GM19193 (cell line): Measurements from ENCODE around the gene SUPT4H1.

Experiments
- POLR2A ChIP-seq: IDR thresholded peaks from 4 replicates; pipeline ENCODE4 v1.6.1; 2011; ENCODE audit not compliant: insufficient read depth, insufficient read length; ENCODE audit errors: extremely low read depth

The SUPT4H1 gene

GRCh38 chr17:58312021-58312630 is 39.9 kb downstream of the SUPT4H1 start:
- TF ChIP-seq POLR2A: no peak

- no peak for TF ChIP-seq POLR2A
These were observed 40.5 kb downstream of the SUPT4H1 start for GRCh38 chr17:58311429-58311894.

- TF ChIP-seq POLR2A: no peak
These were observed 41.2 kb downstream of the SUPT4H1 start for GRCh38 chr17:58310511-58311428.

DNA sequence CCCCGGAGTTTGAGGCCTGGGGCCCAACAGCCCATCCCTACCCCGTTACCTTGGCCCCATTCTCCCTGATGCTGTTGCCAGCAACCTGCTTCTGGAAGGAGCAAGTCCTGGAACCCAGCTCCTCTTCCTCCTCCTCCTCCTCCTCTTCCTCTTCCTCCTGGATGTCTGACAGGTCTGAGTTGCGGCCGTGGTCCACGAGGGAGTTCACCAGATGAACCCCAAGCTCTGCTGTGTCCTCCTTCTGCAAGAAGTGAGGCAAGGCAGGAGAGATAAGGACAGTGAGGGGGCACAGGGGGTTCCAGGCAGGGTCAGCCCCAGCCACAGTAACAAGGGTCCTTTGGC is 42.1 kb downstream of the SUPT4H1 start:
- TF ChIP-seq POLR2A: no peak

DNA sequence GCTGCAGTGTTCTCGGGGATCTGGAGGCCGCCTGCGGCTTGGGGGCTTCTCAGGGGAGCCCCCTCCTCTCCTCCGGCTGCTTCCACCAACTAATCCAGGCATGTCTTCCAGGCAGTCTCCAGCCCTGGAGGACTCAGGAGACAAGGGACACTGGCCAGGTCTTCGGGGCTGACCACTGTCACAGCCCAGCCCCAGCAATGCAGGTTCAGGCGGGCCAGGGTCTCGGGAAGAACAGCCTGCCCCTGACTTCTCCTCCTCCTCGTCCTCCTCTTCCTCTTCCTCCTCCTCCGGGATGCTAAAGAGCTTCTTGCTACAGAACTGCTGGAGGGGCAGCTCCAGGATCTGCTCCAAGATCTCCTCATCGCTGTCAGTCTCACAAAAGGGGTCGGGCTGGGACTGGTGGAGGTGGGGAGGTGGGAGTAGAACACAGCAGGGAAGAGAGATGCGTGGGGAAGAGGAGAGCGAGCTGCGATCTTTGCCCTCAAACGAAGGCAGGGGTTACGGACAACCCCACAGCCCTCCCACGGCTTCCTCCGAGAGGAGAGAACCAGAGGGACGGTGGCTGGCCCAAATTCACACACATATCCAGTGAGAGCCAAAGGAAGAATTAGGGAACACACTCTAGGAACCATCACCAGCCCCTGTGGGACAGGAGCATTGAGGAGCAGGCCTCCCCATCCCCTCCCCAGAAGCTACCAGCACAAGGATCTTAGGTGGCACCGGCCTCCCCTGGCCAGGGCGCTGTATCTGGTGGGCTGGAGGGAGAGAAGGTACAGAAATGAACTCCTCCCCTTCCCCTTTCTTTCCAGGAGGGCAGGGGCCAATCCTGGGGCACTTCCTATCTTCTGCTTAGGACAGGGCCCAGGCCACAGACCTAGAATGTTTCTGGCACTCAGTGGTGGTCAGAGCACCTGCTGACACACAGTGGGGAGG is 42.8 kb downstream of the SUPT4H1 start:
- no peak for TF ChIP-seq POLR2A

DNA sequence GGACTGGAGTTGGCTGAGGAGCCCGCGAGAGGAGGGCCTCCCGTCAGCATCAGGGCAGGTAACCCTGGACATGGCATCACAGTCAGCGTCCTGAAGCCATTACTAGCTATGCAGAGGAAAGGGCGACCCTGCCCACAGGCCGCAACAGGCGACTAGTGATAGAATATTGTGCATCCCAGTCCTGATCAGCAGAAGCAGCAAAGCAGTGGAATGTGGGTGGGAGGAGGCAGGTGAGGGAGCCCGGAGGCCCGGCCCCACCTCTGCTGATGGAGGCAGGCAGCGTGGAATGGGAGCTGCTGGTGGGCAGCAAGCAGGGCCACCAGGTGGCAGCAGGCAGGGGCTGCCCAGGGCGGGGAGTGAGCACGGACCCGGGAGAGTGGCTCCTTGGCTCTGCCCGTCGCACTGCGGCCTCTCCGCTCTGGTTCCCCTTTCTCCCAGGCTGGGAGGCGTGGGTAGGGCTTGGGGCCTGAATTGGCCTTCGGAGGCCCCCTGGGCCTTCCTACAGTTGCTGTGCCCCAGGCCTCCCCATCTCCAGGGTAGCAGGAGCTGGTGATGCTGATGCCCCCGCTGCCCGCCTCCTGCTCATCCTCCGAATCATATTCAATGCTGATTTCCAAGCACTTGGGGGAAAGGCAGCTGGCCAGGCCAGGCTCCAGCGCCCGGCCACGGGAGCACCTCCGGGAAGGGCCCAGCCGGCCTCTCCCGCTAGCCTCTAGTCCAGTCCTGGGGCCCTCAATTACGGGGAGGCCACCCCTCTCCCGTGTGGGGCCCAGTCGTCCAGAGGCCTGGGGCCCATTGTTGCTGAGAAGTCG is 43.6 kb downstream of the SUPT4H1 start:
- no peak for TF ChIP-seq POLR2A

DNA sequence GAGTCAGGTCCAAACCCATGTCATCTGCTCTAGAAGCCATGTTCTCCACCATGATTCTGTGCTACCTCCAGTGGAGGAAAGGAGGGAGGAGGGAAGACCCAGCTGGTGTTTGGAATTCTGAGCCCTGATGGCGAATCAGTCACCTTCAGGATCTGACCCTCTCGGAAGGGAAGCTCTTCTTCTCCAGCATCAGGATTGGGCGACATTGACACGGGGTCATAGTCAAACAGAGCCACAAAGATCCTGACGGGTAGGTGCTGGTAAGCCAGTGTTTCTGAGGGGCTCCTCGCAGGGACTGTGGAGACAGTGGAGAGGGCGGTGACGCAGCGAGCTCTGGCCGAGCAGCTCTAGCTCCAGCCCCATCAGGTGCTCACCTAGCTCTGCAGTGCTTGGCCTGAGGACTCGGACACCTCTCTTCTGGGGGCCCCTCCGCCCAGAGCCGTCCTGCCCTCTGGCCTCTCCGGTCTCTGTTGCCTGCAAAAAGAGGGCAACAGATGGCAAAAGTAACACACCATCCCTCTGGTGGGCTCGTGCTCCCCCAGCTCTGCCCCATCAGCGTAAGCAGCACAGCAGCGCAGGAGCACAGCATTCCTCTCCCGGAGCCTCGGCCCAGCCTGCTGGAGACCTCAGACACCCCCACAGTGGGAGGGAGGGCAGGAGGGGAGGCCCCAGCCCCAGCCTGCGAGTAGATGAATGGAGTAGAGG is 44.4 kb downstream of the SUPT4H1 start:
- TF ChIP-seq POLR2A: no peak

GRCh38 chr17:58306131-58306951 is 45.7 kb downstream of the SUPT4H1 start:
- no peak for TF ChIP-seq POLR2A

DNA sequence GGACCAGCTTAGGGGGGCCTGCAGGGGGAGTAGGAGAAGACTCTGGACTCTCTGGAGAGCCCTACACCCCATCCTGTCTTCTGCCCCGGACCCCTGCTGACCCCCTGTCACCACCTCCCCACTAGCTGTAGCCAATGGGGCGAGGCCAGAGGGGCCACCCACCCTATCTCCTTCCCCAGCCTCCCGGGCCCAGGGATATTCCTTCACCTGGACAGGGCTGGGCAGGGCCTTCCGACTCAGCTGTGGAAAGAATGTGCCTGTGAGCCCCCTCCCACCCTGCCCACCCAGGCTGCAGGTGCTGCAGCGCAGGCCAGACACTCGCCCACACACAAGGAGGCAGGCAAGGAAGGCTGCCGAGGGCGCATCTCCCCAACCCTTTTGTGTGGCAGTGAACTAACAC is 46.4 kb downstream of the SUPT4H1 start:
- TF ChIP-seq POLR2A: no peak

GRCh38 chr17:58304750-58305486 is 47.1 kb downstream of the SUPT4H1 start:
- no peak for TF ChIP-seq POLR2A

DNA sequence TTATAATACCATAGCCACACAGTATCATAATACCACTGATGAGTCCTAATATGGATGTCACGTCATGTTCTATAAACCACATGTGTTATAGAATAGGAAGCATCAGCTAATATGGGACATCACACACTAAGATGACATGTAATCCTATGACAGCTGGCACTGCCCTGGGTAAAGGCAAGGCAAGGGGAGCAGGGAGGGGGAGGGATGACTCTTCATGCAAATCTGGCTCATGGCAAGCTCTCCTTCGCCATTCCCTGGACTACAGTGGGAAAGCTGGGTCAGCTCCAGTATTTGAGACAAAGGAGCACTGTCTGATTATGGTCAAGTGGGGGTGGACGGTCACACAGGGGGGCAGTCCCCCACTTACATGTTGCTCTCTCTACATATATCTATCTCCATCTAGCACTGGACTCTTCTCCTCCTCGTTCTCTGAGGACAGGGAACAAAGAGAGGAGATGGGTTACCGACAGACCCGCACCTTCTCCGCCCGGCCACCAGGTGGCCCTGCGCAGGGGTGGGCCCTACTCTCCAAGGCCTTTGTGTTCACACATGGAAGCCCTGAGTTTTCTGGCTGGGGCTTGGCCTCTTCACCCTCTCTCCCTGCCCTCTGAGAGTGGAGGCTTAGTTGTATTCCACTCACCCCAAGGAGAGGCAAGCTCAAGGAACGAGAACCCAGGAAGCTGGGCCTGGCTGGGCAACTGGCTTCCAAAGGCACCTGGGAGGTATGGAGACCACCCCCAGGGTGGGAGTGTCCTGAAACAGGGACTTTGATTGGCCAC is 47.8 kb downstream of the SUPT4H1 start:
- no peak for TF ChIP-seq POLR2A
